ENCODE results near the gene DLGAP4. TPM values are rescaled to one million over a fixed set of nuclear protein-coding genes. Genes with fewer than 3 reads are reported as not detected.

Gene DLGAP4
- total RNA-seq, 2 donors from 2014 or later, result 23.1 to 60.0 TPM

DNA sequence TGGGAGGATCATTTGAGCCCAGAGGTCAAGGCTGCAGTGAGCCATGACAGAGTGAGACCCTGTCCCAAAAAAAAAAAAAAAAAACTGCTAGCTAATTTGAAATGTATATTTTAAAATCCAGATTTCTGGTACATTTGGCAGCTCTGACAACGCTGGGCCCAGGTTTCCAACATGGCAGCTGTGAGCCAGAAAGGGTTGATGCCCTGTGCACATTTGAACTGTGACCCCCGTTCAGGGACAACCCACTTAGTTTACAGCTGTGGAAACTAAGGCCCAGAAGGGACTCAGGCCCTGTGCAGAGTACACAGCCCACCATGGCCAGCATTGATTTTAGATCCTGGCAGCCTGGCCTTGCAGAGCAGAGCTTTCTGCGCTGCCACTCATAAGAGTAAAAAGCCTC lies 179.1 kb downstream of the DLGAP4 start:
- 81 to 87% methylated on average over 3 of the region's 3 CpGs for WGBS, 2 donors

DNA sequence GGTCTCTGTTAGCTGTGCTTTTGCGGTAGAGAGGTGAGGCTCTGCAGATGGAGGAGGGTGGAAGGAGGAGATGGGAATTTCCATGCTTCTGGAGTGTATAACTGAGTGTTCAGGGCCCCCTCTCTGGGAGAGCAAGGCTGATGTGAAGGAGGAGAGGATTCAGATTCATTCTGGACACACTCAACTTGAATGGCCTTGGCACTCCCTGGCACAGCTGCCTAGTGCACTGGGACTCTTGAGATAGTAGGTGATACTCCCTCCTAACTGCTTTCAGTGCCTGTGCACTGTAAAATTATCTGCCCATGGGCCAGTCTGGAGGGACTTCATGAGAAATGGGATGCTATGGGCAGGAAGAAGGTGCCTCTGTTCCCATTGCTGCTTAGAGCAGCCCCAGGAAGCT lies 180.9 kb downstream of the DLGAP4 start:
- ATAC-seq, result no peak
- H3K36me3 ChIP-seq (replicated peaks in 1 of 2; ENCODE audit: insufficient read depth in 1 of 2, low read depth in 2 of 2), result no peaks in the 10 kb centered on the region
- TF ChIP-seq POLR2A (IDR thresholded peaks at IDR 0.05), result no peak
- TF ChIP-seq, protein P1, sequence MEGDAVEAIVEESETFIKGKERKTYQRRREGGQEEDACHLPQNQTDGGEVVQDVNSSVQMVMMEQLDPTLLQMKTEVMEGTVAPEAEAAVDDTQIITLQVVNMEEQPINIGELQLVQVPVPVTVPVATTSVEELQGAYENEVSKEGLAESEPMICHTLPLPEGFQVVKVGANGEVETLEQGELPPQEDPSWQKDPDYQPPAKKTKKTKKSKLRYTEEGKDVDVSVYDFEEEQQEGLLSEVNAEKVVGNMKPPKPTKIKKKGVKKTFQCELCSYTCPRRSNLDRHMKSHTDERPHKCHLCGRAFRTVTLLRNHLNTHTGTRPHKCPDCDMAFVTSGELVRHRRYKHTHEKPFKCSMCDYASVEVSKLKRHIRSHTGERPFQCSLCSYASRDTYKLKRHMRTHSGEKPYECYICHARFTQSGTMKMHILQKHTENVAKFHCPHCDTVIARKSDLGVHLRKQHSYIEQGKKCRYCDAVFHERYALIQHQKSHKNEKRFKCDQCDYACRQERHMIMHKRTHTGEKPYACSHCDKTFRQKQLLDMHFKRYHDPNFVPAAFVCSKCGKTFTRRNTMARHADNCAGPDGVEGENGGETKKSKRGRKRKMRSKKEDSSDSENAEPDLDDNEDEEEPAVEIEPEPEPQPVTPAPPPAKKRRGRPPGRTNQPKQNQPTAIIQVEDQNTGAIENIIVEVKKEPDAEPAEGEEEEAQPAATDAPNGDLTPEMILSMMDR (IDR thresholded peaks at IDR 0.05), result no peak
- WGBS, 2 donors, result 80 to 86% methylated on average over 1 of the region's 1 CpG
- no peak overlapping the region for H3K27ac ChIP-seq
- DNase-seq, result peak in 1 of 4 donors; percentile 45
- no peaks in the 10 kb centered on the region for H3K27me3 ChIP-seq
- intact Hi-C loops (cut with DNase I), result no loop called here
- peaks cover 59% of the 10 kb centered on the region for H3K4me1 ChIP-seq
- H3K9me3 ChIP-seq, result no peaks in the 10 kb centered on the region
- no peak overlapping the region for H3K4me3 ChIP-seq

More for the DNA sequence above, 179.1 kb downstream of the DLGAP4 start:
- DNase-seq, result no peak
- Histone ChIP-seq H3K27me3 (no peaks in the 10 kb centered on the region), H3K27ac (peak overlapping the region in 2 of 4 donors; percentile 2 to 31), H3K4me3 (no peak overlapping the region), H3K36me3 (replicated peaks in 1 of 2; ENCODE audit: insufficient read depth in 1 of 2, low read depth in 2 of 2) (no peaks in the 10 kb centered on the region), H3K4me1 (peaks cover 73% of the 10 kb centered on the region), H3K9me3 (no peaks in the 10 kb centered on the region)
- TF ChIP-seq, protein P1 (IDR thresholded peaks at IDR 0.05), result no peak
- no peak for TF ChIP-seq POLR2A (IDR thresholded peaks at IDR 0.05)
- intact Hi-C loops (cut with DNase I), result no loop called here
- ATAC-seq, result no peak

DNA sequence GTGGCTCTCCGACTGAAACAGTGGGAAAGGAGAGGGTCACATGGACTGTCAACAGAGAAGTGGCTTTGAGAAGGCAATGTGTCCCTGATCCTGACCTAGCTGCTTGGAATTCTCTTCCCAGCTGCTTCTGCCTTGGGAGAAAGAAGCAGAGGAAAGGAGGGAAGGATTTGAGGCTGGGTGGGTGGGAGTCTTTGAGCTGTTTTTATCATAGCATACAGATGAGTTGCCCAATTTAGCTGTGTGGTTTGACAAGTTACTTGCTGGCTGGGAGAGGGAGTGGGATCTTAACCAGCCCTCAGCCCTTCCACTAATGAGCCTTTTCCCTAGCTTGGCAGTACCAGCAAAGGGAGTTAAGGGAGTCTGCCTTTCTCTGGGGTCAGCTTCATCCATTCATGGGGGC lies 184.1 kb downstream of the DLGAP4 start:
- Histone ChIP-seq H3K27ac (no peak overlapping the region), H3K9me3 (no peaks in the 10 kb centered on the region), H3K27me3 (no peaks in the 10 kb centered on the region), H3K4me3 (no peak overlapping the region), H3K4me1 (peaks cover 47% of the 10 kb centered on the region), H3K36me3 (replicated peaks in 1 of 2; ENCODE audit: insufficient read depth in 1 of 2, low read depth in 2 of 2) (no peaks in the 10 kb centered on the region)
- DNase-seq (no peak), ATAC-seq (no peak)
- TF ChIP-seq POLR2A (IDR thresholded peaks at IDR 0.05), result no peak
- TF ChIP-seq, protein P1 (IDR thresholded peaks at IDR 0.05), result no peak
- WGBS, 2 donors, result 60 to 100% methylated on average over 1 of the region's 1 CpG
- intact Hi-C loops (cut with DNase I), result no loop called here

DNA sequence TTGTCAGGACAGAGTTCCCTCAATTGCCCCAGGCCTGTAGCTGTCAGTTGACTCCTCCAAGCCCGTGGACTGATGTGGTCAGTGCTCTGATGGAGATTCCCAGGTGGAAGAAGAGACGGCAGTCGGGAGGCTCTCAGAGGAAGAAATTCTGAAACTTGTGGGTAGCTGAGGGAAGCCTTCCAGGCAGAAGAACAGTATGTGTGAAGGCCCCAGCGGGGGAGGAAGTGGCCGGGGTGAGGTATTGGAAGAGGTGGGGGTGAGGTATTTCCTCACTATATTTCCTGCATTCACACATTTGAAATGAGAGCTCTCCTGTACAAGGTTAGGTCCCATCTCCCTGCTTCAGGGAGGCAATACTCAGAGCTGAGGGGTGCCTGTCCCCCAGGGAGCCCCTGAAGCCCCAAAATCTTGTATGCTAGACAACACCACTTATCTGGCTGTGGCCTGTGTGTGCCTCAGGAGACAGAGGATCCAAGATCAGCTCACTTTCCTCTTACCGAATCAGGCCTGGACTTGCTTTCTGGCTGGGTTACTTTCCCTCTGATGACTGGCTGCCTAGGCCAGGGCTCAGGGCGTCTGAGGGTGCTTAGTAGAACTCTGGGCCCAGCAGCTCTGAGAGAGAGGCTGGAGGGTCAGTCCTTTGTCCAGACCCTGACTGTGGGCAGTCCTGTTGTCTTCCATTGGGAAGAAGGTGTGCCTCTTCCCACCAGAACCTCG lies 185.9 kb downstream of the DLGAP4 start:
- H3K4me1 ChIP-seq, result peaks cover 28% of the 10 kb centered on the region
- 43 to 59% methylated on average over 7 to 8 of the region's 8 CpGs for WGBS, 2 donors
- ATAC-seq (peak; percentile 34), DNase-seq (no peak)
- peaks cover 0 to 2% of the 10 kb centered on the region in 2 donors for H3K36me3 ChIP-seq (replicated peaks in 1 of 2; ENCODE audit: insufficient read depth in 1 of 2, low read depth in 2 of 2)
- intact Hi-C loops (cut with DNase I), result no loop called here
- H3K4me3 ChIP-seq, result no peak overlapping the region
- peak overlapping the region; percentile 6 to 52 (median 40) for H3K27ac ChIP-seq
- no peaks in the 10 kb centered on the region for H3K9me3 ChIP-seq
- H3K27me3 ChIP-seq, result no peaks in the 10 kb centered on the region
- TF ChIP-seq POLR2A (IDR thresholded peaks at IDR 0.05), result no peak
- TF ChIP-seq, protein P1 (IDR thresholded peaks at IDR 0.05), result no peak

All from body of pancreas (tissue), 4 donors.